Natural killer cell treated with Interleukin-12 subunit alpha and Interleukin-12 subunit beta and Interleukin-15 and Interleukin-18, amount 100 ng/mL, for 72 hours (primary cell): ENCODE data around the gene OTULIN. TPM values are rescaled to one million over a fixed set of nuclear protein-coding genes. Genes with fewer than 3 reads are reported as not detected.
A peak's percentile ranks its signal among the peaks of the same experiment; 100 is the strongest.

ENCODE experiments used
- ATAC-seq, 2 donors: fragments of 150-1000 bp; cut with Tn5 transposase in 1 of 2; sonication (Bioruptor Pico), chemical (Tn5 transposase) in 1 of 2; 2 replicates each; pipeline ENCODE4 v1.10.0; 2021
- DNase-seq: peaks from one replicate; pipeline ENCODE4 v3.0.0; 2022; ENCODE audit warnings: low spot score
- H3K27ac Mint-ChIP-seq, 2 donors: 1 replicate in 1 of 2; 2 replicates in 1 of 2; pipeline ENCODE4 v1.8.0; 2022; ENCODE audit warnings: mixed read lengths in 2 of 2, mild to moderate bottlenecking in 1 of 2, moderate library complexity in 1 of 2
- H3K27me3 Mint-ChIP-seq, 2 donors: 1 replicate in 1 of 2; 2 replicates in 1 of 2; pipeline ENCODE4 v1.8.0; 2022; ENCODE audit warnings: mixed read lengths in 2 of 2
- H3K36me3 Mint-ChIP-seq: one replicate; pipeline ENCODE4 v1.8.0; 2022; ENCODE audit warnings: mixed read lengths
- H3K4me1 Mint-ChIP-seq, 2 donors: 1 replicate in 1 of 2; 2 replicates in 1 of 2; pipeline ENCODE4 v1.8.0; 2022; ENCODE audit warnings: low read depth in 2 of 2, mixed read lengths in 2 of 2, mild to moderate bottlenecking in 1 of 2
- H3K4me3 Mint-ChIP-seq: one replicate; pipeline ENCODE4 v1.8.0; 2022; ENCODE audit warnings: mixed read lengths
- H3K9me3 Mint-ChIP-seq: 2 replicates; pipeline ENCODE4 v1.8.0; 2022; ENCODE audit warnings: mixed read lengths
- total RNA-seq, 2 donors: library from RNA; stranded (reverse); gene quantifications; one replicate each; pipeline ENCODE4 v1.2.3, GENCODE V29; 2022

OTULIN gene
- total RNA-seq, 2 donors from 2014 or later = 111 to 135 TPM

- Mint-ChIP-seq H3K9me3 (no peaks in the 10 kb centered on the region), H3K4me3 (peak overlapping the region; percentile 7), H3K27ac (peak overlapping the region; percentile 26 to 76), H3K27me3 (no peaks in the 10 kb centered on the region), H3K4me1 (peaks cover 51 to 54% of the 10 kb centered on the region in 2 donors), H3K36me3 (peaks cover 37% of the 10 kb centered on the region)
- DNase-seq (no peak), ATAC-seq (no peak)
These were observed 44.0 kb downstream of the OTULIN start for GRCh38 chr5:14708551-14708950.

- Mint-ChIP-seq H3K27me3 (no peaks in the 10 kb centered on the region), H3K9me3 (no peaks in the 10 kb centered on the region), H3K36me3 (peaks cover 35% of the 10 kb centered on the region), H3K4me1 (peaks cover 37 to 47% of the 10 kb centered on the region in 2 donors), H3K27ac (peak overlapping the region in 1 of 2 donors; percentile 23), H3K4me3 (no peak overlapping the region)
- DNase-seq = no peak
- ATAC-seq = no peak
These were observed 45.9 kb downstream of the OTULIN start for GRCh38 chr5:14710313-14710994.

GRCh38 chr5:14712131-14712530 is 47.6 kb downstream of the OTULIN start:
- peak in 1 of 2 donors; percentile 12 for ATAC-seq
- H3K27me3 Mint-ChIP-seq = no peaks in the 10 kb centered on the region
- no peak for DNase-seq

GRCh38 chr5:14712666-14713065 is 48.1 kb downstream of the OTULIN start:
- Mint-ChIP-seq H3K4me1 (peaks cover 21 to 33% of the 10 kb centered on the region in 2 donors), H3K27me3 (no peaks in the 10 kb centered on the region), H3K4me3 (no peak overlapping the region), H3K36me3 (peaks cover 28% of the 10 kb centered on the region), H3K9me3 (no peaks in the 10 kb centered on the region), H3K27ac (peak overlapping the region; percentile 32 to 45)
- no peak for DNase-seq
- ATAC-seq = no peak

More at GRCh38 chr5:14712131-14712530, 47.6 kb downstream of the OTULIN start:
- peaks cover 21 to 31% of the 10 kb centered on the region in 2 donors for H3K4me1 Mint-ChIP-seq
- H3K36me3 Mint-ChIP-seq = peaks cover 28% of the 10 kb centered on the region
- no peak overlapping the region for H3K4me3 Mint-ChIP-seq
- peak overlapping the region; percentile 32 to 45 for H3K27ac Mint-ChIP-seq
- no peaks in the 10 kb centered on the region for H3K9me3 Mint-ChIP-seq

GRCh38 chr5:14713476-14714390 is 49.2 kb downstream of the OTULIN start:
- Mint-ChIP-seq H3K4me1 (peaks cover 16 to 32% of the 10 kb centered on the region in 2 donors), H3K9me3 (no peaks in the 10 kb centered on the region), H3K4me3 (no peak overlapping the region), H3K27ac (peak overlapping the region in 1 of 2 donors; percentile 62), H3K27me3 (no peaks in the 10 kb centered on the region), H3K36me3 (peaks cover 28% of the 10 kb centered on the region)
- ATAC-seq = no peak
- DNase-seq = no peak

- H3K27ac Mint-ChIP-seq = no peak overlapping the region
- H3K36me3 Mint-ChIP-seq = peaks cover 22% of the 10 kb centered on the region
- no peaks in the 10 kb centered on the region for H3K27me3 Mint-ChIP-seq
- H3K4me1 Mint-ChIP-seq = peaks cover 16 to 29% of the 10 kb centered on the region in 2 donors
- no peak overlapping the region for H3K4me3 Mint-ChIP-seq
- no peak for ATAC-seq
- no peak for DNase-seq
- no peaks in the 10 kb centered on the region for H3K9me3 Mint-ChIP-seq
These were observed 50.2 kb downstream of the OTULIN start for GRCh38 chr5:14714706-14715105.

- DNase-seq = no peak
- Mint-ChIP-seq H3K27ac (no peak overlapping the region), H3K27me3 (no peaks in the 10 kb centered on the region), H3K4me3 (no peak overlapping the region), H3K4me1 (peaks cover 16 to 33% of the 10 kb centered on the region in 2 donors), H3K9me3 (no peaks in the 10 kb centered on the region), H3K36me3 (peaks cover 15% of the 10 kb centered on the region)
- no peak for ATAC-seq
These were observed 51.0 kb downstream of the OTULIN start for GRCh38 chr5:14715481-14715880.

- DNase-seq (no peak), ATAC-seq (no peak)
- H3K4me1 Mint-ChIP-seq = peaks cover 8 to 26% of the 10 kb centered on the region in 2 donors
- H3K27ac Mint-ChIP-seq = peak overlapping the region in 1 of 2 donors; percentile 64
- no peaks in the 10 kb centered on the region for H3K27me3 Mint-ChIP-seq
- peaks cover 7% of the 10 kb centered on the region for H3K36me3 Mint-ChIP-seq
- no peak overlapping the region for H3K4me3 Mint-ChIP-seq
- no peaks in the 10 kb centered on the region for H3K9me3 Mint-ChIP-seq
These were observed 52.5 kb downstream of the OTULIN start for GRCh38 chr5:14716755-14717752.

GRCh38 chr5:14718778-14719177 is 54.3 kb downstream of the OTULIN start:
- peaks cover 0 to 19% of the 10 kb centered on the region in 2 donors for H3K4me1 Mint-ChIP-seq
- no peaks in the 10 kb centered on the region for H3K36me3 Mint-ChIP-seq
- ATAC-seq (no peak), DNase-seq (no peak)
- H3K27me3 Mint-ChIP-seq = no peaks in the 10 kb centered on the region
- H3K27ac Mint-ChIP-seq = peak overlapping the region in 1 of 2 donors; percentile 51
- H3K9me3 Mint-ChIP-seq = no peaks in the 10 kb centered on the region
- H3K4me3 Mint-ChIP-seq = no peak overlapping the region

GRCh38 chr5:14720236-14720923 is 55.9 kb downstream of the OTULIN start:
- H3K27me3 Mint-ChIP-seq = no peaks in the 10 kb centered on the region
- ATAC-seq = no peak
- no peak overlapping the region for H3K27ac Mint-ChIP-seq
- no peaks in the 10 kb centered on the region for H3K36me3 Mint-ChIP-seq
- H3K9me3 Mint-ChIP-seq = no peaks in the 10 kb centered on the region
- no peak overlapping the region for H3K4me3 Mint-ChIP-seq
- H3K4me1 Mint-ChIP-seq = peaks cover 0 to 15% of the 10 kb centered on the region in 2 donors
- no peak for DNase-seq

GRCh38 chr5:14721990-14722656 is 57.6 kb downstream of the OTULIN start:
- ATAC-seq = no peak
- DNase-seq = no peak
- Mint-ChIP-seq H3K4me1 (peaks cover 0 to 21% of the 10 kb centered on the region in 2 donors), H3K27me3 (no peaks in the 10 kb centered on the region), H3K36me3 (no peaks in the 10 kb centered on the region), H3K27ac (no peak overlapping the region), H3K4me3 (no peak overlapping the region), H3K9me3 (no peaks in the 10 kb centered on the region)

- DNase-seq (no peak), ATAC-seq (no peak)
- H3K9me3 Mint-ChIP-seq = no peaks in the 10 kb centered on the region
- H3K4me3 Mint-ChIP-seq = no peak overlapping the region
- no peak overlapping the region for H3K27ac Mint-ChIP-seq
- peaks cover 0 to 19% of the 10 kb centered on the region in 2 donors for H3K4me1 Mint-ChIP-seq
- H3K36me3 Mint-ChIP-seq = no peaks in the 10 kb centered on the region
- H3K27me3 Mint-ChIP-seq = no peaks in the 10 kb centered on the region
These were observed 58.4 kb downstream of the OTULIN start for GRCh38 chr5:14722923-14723322.
